Muscle of back (tissue), 11 donors: ENCODE data around the gene NCL. TPM values are rescaled to one million over a fixed set of nuclear protein-coding genes. Genes with fewer than 3 reads are reported as not detected.
"Not testable (repeated sequence)": the region's sequence is repeated elsewhere in the genome, so short reads cannot be mapped to it uniquely, and the experiment has no call there.

Source experiments
- DNase-seq, 3 donors: peaks; one replicate each; pipeline versions ENCODE4 v3.0.0 to v3.0.0-alpha.2; 2013
- polyA plus RNA-seq, 10 donors: library from polyadenylated mRNA; unstranded; fragments of 120-200 nt; gene quantifications; one replicate each; pipeline ENCODE4 v1.2.1, GENCODE V29; 2013; ENCODE audit not compliant: insufficient read length in 10 of 10

The NCL gene
- polyA plus RNA-seq, 10 donors, result 589 to 838 (median 665) TPM

DNA sequence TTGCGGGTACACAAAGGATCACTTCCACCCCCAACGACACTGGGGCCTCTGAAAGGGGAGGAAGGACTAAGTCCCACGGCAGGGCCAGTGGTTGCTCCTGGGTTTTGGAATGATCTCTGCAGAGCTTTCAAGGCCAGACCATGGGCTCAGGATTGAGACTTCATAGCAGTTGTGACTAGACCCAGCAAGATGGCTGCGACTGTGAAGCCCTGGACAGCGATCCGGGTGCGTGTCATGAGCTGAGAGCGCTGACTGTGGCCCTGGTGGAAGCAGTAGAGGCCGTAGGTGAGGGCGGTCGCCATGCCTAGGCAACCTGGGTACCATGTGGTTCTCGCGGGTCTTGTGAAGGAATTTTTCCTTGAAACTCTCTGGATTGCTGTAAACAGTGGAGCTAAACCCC is 27.3 kb downstream of the NCL start:
- DNase-seq, result no peak

DNA sequence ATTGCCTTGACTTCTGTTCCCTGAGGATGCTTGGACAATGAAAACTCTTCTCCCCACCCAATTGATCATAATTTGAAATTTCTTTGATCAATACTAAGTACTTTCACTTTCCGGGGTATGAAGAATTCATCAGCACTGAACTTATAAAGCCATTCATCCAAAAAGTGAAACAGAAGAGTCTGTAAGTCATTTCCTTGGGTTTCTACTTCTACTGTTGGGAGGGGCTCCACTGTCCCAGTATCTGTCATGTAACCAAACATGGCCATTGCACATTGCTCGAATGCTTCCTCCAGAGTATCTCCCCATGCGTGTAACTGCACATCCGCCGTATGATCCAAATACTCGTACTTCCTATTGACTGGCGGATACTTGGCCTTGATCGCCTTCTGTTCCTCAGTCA is 30.3 kb downstream of the NCL start:
- no peak for DNase-seq

DNA sequence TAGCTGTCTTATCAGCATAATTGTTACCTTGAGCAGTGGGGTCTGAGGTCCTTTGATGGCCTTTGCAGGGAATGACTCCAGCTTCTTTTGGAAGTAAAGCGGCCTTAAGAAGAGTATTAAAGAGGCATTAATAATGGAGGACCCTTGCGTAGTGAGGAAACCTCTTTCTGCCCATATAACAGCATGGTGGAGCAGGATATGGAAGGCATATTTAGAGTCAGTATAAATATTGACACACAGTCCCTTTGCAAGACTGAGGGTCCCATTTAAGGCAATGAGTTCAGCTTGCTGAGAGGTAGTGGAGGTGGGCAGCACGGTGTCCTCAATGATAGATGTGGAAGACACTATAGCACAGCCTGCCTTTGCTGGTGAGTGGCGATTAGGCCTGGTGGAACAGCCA is 32.7 kb downstream of the NCL start:
- DNase-seq, result no peak

DNA sequence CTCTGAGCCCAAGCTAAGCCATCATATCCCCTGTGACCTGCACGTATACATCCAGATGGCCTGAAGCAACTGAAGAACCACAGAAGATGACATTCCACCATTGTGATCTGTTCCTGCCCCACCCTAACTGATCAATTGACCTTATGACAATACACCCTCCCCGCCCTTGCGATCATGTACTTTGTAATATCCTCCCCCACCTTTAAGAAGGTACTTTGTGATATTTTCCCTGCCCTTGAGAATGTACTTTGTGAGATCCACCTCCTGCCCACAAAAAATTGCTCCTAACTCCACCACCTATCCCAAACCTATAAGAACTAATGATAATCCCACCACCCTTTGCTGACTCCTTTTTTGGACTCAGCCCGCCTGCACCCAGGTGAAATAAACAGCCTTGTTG is 33.8 kb downstream of the NCL start:
- DNase-seq, result not testable (repeated sequence)

DNA sequence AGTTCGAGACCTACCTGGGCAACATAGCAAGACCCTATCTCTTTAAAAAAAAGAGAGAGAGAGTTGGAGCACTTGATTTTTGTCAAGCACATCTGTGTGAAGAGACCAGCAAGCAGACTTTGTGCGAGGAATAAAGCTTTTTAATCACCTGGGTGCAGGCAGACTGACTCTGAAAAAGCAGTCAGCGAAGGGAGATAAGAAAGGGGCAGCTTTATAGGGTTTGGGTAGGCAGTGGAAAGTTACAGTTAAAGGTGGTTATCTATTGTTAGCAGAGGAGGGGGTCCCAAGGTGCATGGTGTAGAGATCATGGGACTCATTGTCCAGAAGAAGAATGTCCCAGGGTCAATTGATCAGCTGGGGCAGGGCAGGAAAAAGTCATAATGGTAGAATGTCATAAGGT is 34.4 kb downstream of the NCL start:
- DNase-seq, result no peak

DNA sequence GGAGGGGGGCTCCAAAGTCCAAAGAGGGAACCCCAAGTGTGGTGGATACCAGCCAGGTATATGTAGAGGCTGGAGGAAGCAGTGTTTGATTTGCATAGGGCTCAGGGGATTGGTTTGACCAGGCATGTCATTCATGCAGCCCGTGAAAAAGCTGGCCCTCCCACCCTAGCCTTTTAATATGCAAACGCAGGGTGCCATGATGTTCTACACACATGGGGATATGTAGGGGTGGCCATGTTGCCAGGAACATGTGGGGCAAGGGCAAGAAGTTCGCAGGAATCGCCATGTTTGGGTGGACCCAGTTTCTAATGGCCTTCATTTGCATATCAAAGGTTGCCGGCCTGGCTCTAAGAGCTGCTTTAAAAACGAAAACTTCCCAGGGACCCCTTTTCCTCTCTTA is 35.1 kb downstream of the NCL start:
- no peak for DNase-seq

DNA sequence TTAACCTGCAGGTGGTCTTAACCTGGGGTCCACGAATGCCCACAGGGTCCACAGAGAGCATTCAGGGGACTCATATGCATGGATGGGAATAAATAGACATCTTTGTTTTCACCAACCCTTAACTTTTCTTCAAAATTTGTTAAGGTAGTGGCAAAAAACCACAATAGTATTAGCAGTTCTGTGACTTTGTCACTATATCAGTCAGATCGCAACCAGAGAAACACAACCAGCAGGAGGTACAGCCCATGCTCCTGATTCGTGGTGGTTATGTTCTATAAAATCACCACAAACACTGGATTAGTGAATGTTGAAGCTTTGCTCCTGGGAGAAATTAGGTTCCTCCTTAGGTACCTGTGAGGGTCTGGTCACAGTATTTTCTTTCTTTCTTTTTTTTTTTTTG is 37.2 kb downstream of the NCL start:
- DNase-seq, result no peak

DNA sequence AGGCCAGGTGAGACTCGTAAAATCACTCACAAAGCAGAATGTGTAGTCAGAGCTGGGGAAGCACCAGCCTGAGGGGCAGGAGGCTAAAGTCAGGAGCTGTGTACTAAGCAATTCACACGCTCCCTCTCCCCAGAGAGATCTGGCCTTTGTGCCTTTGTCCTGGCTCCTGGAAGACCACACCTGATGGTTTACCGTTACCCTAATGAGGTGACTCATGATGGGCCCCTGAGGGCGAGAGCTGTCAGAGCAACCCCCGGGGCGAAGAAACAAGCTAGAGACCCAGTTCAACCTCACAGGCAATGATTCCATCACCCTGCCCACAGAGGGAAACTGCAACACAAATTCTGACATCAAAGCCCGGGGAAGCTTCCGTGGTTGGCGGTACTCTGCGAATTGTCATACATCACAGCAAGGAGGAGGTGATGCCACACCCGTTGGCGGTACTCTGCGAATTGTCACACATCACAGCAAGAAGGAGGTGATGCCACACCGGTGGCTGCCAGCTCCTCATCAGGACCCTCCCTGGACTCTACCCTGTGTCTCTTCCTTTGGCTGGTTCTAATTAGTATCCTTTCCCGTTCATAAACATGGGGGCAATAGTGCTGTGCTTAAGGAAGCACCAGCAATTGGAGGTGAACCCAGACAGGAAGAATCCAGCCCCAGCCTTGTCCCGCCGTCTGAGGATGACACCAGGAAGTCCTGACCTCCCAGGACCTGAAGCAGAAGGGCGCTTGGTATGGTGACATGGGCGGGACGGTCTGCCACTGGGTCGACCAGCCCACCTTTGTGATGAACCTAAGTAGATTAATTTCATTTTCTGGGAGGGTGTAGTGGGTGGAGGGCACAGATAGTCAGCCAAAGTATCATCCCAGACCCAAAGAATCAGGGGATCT is 38.2 kb downstream of the NCL start:
- no peak for DNase-seq

DNA sequence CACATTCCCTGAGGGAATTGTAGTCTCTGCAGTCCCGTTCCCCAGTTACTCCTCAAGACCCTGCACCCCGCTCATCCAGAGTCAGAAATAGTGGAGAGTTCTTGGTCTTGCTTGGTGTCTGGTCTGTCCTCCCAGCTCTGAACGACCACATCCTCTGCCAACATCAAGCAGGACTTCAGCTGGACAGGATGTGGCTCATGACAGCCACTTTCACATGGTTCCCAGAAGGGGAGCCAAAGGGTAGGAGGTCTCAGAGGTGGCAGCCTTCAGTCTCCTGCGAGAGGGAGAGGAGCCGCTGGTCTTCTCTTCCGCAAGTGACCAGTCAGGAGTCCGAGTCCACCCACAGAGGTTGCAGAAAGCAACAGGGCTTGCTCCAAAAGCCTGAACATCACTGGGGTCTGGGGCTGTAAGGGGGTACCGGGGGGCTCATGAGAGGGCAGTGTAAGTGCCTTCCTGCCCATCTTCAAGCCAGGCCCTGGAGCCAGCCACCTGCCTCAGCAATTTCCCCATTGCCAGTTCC is 38.9 kb downstream of the NCL start:
- no peak for DNase-seq

DNA sequence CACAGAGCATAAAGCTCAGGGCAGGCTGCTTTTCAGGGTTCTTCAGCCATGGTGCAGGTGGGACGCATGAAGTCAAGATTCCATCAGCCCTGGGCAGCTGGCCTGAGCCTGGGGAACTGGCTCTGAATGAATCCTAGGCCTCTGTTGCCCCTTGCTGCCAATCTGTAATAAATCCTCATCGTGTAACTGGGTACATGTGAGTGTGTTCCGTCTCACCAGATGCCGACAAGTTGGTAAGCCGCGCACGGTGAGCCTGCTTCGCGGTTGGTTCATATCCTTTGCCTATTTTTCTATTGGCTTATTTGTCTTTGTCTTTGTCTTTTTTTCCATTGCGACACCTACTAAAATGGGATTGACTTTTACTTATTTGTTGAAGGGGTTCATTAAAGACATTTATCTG is 41.1 kb downstream of the NCL start:
- DNase-seq, result no peak

DNA sequence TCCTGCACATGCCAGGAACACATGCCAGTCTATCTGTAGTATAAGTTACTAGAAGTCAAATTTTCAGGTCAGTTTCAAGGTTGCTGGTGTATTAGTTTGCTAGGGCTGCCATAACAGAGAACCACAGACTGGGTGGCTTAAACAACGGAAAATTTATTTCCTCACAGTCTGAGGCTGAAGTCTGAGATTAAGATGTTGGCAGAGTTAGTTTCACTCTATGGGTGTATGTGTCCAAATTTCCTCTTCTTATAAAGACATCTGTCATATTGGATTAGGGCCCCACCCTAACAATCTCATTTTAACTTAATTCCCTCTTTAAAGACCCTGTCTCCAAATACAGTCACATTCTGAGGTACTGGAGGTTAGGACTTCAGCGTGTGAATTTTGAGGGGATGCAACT is 42.2 kb downstream of the NCL start:
- DNase-seq, result no peak

DNA sequence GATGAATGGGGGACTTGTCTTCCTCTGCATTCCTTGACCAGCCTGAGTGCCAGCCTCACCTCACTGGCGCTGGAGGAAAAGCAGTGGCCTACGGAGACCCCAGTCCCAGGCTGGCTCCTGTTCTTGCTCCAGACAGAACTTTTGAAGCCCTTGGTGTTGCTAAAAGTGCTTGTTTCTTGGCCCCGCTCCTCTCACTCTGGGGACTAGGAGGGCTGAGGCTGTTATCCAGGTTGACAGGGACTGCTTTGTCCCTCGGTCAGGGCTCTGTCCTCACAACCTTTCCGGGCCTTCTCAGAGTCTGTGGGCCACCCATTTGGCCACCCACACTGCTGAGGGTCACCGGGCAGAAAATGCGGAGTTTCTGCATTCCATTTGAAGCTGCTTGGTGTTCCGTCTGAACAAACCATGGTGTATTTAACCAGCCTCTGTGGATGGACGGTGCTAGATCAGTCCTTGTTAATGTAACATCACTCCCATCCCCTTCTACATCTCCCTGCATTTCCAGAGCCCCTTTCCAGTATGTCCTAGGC is 43.2 kb downstream of the NCL start:
- DNase-seq, result no peak

DNA sequence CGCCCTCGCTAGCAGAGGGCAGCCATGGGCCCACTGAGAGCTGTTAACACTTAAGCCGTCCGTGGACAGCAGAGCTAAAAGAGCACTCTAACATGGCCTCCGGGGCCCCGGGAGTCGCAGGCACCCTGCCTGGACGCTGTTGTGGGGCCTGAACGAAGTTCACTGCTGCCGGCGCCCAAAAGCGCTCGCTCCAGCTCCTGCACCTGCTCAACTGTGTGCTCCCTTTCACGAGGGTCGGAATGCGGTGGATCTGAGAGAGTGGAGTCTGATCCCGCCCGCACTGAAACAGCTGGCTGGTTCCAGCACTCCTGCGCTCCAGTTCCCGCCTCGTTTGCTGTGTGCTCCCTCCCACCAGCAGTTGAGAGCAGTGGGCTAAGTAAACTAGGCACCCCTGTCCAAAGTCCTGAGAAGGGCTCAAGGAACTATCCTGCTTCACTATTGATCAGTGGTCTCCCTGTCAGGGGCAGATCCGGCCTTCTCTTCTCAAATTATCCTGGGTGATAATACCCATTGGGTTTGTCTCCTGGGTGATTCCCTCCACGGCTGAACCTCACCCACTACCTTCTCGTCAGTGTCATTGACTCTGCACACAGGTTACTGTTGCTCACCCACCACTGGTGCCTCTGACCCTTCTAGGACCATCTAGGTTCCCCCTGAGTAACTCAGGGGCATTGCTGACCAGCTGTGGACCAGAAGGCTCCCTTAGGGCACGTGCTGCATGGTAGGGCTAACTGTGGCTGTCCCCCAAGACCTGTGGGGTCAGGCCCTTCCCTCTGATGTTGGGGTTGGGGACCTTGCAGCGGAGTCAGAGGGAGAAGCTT is 45.3 kb downstream of the NCL start:
- DNase-seq, result no peak

DNA sequence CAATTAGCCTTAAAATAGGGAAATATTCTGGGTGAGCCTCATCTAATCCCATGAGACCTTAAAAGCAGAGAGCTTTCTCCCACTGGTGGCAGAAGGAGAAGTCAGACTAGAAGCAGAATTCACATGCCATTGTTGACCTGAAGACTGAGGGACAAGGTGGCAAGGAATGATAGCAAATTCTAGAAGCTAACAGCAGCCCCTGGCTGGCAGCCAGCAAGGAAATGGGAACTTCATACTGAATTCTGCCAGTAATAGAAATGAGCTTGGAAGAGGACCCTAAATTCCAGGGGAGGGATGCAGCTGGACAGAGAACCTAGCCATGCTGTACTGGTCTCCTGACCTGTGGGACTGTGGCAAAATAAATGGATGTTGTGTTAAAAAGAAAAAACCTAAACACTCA is 49.3 kb downstream of the NCL start:
- DNase-seq, result no peak

DNA sequence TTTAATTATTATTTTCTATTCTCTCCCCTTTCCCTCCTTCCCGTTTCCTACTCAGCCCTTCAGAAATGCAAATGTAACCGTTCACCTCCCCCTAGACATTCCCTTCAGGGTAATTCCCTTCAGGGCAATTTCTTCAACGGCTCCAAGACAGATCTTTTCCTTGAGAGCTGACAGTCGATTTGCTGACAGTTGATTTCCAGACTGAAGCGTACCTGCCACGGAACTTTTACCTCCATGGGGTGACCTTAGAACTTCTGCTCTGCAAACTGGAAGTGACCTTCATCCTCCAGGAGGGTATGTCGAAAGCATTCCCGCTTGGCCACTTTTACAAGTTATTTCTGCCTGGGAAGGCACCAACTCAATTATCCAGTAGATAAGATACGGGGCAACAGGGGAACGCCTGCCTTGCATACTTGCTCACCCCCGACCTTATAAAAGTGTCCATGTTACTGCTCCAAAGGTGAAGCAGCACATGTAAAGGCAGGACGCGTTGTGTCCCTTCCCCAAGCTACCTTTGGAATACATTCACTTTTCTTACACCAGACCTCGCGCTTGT is 50.3 kb downstream of the NCL start:
- DNase-seq, result no peak

DNA sequence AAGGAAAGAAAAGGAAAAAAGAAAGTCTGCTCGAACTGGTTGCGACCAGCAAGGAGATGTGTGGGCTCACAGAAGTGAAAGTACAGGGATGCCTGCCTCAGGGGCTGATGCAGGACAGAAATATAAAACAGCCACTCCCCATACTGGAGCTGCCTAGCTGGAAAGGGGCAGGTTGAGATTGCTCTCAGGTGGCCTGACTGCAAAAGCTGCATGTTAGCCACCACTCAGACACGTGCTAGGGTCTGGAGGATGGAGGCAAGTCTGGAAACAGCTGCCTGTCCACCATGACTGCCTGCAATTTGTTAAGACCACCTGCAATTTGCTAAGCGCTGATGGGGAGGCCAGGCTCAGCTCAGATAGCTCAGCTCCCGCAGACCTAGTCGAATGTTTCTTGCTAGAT is 50.8 kb downstream of the NCL start:
- DNase-seq, result no peak

DNA sequence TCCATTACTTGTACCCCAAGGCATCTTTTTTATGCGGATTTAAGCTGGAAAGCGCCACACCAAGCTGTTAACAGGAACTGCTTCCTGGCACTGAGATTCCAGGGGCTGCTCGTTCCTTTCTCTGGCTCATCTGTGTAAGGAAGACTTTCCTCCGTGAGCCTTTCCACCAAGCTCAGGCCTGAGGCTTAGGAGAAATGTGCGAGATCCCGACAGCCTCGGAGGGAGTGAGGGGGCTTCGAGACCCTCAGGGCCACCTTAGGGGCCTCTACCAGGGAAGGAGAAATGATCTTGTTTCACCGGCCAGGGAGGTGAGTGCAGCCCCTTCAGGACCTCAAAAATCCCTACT is 51.7 kb downstream of the NCL start:
- no peak for DNase-seq

DNA sequence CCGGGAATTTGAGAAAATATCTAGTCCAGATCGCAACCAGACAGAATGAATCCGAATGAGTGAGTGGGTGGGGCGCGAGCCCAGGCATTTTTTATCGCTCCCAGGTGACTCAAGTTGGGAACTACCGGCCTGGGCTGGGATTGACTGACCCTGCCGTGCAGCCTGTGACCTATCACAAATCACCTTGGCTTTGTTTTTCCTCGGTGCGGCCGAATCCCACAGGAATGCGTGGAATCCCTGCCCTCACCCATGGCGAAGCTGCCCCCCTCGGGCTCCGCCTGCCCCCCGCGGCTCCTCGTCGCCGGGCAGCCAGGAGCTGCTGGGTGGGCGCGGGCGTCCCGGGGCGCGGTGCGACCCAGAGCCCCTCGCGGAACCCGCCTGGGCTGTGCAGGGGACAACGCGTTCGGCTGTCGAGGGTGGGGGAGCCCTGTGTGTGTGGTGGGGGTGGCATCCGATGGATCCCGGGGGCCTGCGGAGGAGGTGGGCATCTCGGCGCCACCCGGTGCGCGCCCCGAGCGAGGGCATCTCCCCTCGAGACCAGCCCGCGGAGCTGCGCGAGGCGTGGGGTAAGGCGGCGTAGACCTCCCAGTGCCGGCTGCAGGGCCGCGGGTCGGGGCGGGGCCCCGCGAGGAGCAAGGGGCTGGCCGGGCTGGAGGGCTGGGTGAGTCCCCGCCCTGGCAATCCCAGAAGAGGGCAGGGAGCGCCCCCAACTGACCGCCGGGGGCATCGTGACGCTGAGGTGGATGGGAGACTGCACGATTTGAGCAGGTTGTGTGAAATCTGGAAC is 52.3 kb downstream of the NCL start:
- DNase-seq, result peak; percentile 74 to 93 (median 84)

DNA sequence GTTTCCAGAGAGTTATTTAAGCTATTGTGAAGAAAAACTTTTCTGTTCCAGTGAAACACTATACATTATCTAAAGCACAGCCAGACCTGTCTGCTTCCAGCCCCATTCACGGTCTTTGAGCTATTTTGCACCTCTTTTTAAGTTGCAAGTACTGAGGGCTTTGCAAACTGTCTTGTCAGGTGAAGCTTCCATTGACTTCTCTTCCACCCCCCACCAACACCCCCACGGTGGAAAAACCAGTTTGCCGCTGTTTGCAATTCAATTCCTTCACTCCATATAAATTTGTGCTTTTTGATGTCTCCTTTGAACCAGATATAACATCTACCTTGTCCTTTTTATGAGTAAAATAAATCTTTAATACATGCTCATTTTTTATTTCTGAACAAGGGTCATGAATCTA is 53.0 kb downstream of the NCL start:
- DNase-seq, result no peak

DNA sequence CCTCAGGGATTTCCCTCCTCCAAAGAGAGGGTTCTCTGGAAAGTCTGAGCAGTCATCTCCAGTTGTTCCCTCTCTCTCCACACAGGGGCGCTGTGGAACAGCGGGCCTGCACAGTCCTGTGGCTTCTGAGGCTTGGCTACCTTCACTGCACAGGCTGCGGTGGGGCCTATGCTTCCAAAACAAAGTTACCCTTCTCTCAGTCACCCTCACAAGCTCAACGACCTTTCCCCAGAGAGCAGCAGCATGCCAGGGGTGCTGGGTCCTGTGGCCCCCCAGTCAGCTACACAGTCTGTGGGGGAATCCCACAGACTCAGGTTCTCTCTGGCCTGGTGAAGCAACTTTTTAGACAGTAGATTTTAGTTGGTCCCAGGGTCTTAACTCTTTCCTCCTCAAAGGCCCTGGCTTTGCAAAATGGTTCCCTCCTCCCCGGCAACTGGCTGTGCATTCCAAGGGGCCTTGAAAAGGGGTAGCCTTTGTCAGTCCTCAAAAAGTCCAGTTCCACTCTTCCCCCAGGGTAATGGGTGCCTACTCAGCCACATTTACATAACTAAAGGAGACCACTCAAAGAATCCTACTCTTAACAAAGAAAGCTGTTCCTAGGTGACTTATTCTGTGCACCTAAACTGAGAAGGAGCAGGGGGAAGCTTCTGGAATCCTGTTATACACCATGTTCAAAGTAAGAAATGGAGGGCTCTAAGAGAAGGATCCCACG is 53.8 kb downstream of the NCL start:
- no peak for DNase-seq

DNA sequence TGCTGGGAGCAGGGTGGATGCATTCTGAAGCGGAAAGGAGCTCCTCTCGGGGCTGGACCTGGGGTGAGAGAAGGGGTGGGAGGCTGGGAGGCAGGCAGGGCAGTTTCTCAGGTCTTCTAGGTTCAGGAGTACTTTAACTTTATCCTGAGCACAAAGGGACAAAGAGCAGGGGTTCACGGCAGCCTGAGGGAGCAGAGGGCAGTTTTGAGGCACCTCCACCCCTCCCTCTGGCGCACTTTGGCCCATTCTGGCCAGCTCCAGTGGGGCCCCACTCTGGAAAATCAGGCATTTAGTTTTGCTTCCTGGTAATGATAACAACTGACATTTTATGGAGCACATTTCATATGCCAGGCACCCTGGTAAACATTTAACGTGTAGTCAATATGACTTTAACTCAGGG is 54.5 kb downstream of the NCL start:
- DNase-seq, result no peak
